GM18870 (cell line): ENCODE data around the gene NDUFB8.
A peak's percentile ranks its signal among the peaks of the same experiment; 100 is the strongest.

Experiments used
- ATAC-seq: cut with Tn5 transposase; IDR thresholded peaks from one replicate; pipeline ENCODE4 v1.9.1; 2021; ENCODE audit warnings: moderate library complexity; ENCODE audit not compliant: unreplicated experiment

The NDUFB8 gene

GRCh38 chr10:100508266-100508665 is 21.4 kb downstream of the NDUFB8 start:
- ATAC-seq: no peak

GRCh38 chr10:100507357-100507732 is 22.3 kb downstream of the NDUFB8 start:
- ATAC-seq: no peak

- ATAC-seq: no peak
These were observed 22.9 kb downstream of the NDUFB8 start for GRCh38 chr10:100506596-100507356.

- ATAC-seq: no peak
These were observed 24.5 kb downstream of the NDUFB8 start for GRCh38 chr10:100505164-100505563.

- ATAC-seq: no peak
These were observed 25.6 kb downstream of the NDUFB8 start for GRCh38 chr10:100504096-100504495.

GRCh38 chr10:100502926-100503494 is 26.7 kb downstream of the NDUFB8 start:
- ATAC-seq: no peak

GRCh38 chr10:100501423-100501822 is 28.2 kb downstream of the NDUFB8 start:
- ATAC-seq: no peak

GRCh38 chr10:100498059-100498458 is 31.6 kb downstream of the NDUFB8 start:
- no peak for ATAC-seq

- ATAC-seq: no peak
These were observed 33.1 kb downstream of the NDUFB8 start for GRCh38 chr10:100496567-100496966.

- ATAC-seq: no peak
These were observed 39.1 kb downstream of the NDUFB8 start for GRCh38 chr10:100490531-100490930.

- ATAC-seq: no peak
These were observed 40.3 kb downstream of the NDUFB8 start for GRCh38 chr10:100489396-100489795.

- ATAC-seq: no peak
These were observed 42.1 kb downstream of the NDUFB8 start for GRCh38 chr10:100487529-100487928.

- no peak for ATAC-seq
These were observed 43.7 kb downstream of the NDUFB8 start for GRCh38 chr10:100485801-100486495.

- no peak for ATAC-seq
These were observed 44.3 kb downstream of the NDUFB8 start for GRCh38 chr10:100485366-100485765.

- ATAC-seq: no peak
These were observed 45.6 kb downstream of the NDUFB8 start for GRCh38 chr10:100483876-100484666.

GRCh38 chr10:100482834-100483185 is 46.9 kb downstream of the NDUFB8 start:
- ATAC-seq: no peak

GRCh38 chr10:100482181-100482833 is 47.4 kb downstream of the NDUFB8 start:
- no peak for ATAC-seq

- peak; percentile 96 for ATAC-seq
These were observed 48.1 kb downstream of the NDUFB8 start for GRCh38 chr10:100481462-100482081.

- no peak for ATAC-seq
These were observed 49.7 kb downstream of the NDUFB8 start for GRCh38 chr10:100480002-100480401.

GRCh38 chr10:100479037-100479436 is 50.6 kb downstream of the NDUFB8 start:
- ATAC-seq: no peak
